ENCODE data around the gene SH3RF1. TPM values are rescaled to one million over a fixed set of nuclear protein-coding genes. Genes with fewer than 3 reads are reported as not detected.

Gene SH3RF1
- total RNA-seq, 1 experiment from 2014 or later = 15.3 TPM

DNA sequence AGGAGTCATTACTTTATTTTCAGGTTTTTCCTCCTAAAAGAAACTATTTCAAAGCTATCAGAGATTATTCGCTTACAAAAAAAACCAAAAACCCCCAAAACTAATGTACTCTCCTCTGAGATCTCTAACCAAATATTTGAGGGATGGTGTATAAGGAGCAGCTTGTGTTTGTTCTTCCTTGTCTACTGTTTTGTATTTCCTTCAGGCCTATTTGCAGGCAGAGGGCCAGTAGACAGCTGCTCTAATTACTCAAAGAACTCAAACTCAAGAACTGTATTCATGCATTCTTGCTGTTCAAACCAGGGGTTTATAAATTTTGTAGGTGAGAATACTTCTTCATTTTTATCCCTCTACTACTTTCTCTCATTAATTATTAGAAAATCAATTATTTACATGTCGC lies 51.3 kb downstream of the SH3RF1 start:
- no peak overlapping the region for H3K9ac ChIP-seq (ENCODE audit: extremely low read depth, insufficient read length, low read length)
- no peak overlapping the region for H3K56ac ChIP-seq (ENCODE audit: insufficient read length, low read depth, low read length)
- no peak overlapping the region for H2BK120ac ChIP-seq (ENCODE audit: low read depth, low read length, poor library complexity, severe bottlenecking)
- H2AK5ac ChIP-seq (ENCODE audit: insufficient read length, low read length) = no peak overlapping the region
- no peak overlapping the region for H3K23ac ChIP-seq (ENCODE audit: insufficient read length, low read depth, low read length)
- Mint-ChIP-seq H3K27me3 (ENCODE audit: low read depth) (no peaks in the 10 kb centered on the region), H3K27ac (no peak overlapping the region), H3K4me1 (0 out of 4 replicates have a peak, but pooled peaks cover 0 to 3% of the 10 kb centered on the region in 2 experiments), H3K9me3 (peaks cover 6 to 8% of the 10 kb centered on the region in 2 experiments), H3K4me3 (no peak overlapping the region), H3K36me3 (ENCODE audit: insufficient read depth in 1 of 3, low read depth in 3 of 3) (peaks cover 7 to 12% (median 8%) of the 10 kb centered on the region in 3 experiments; a peak in 6 of 7 replicates)
- no peak overlapping the region for H2BK15ac ChIP-seq (ENCODE audit: low read depth, low read length)
- H3K23me2 ChIP-seq (ENCODE audit: insufficient read length, low read depth, low read length, poor library complexity, severe bottlenecking) = no peaks in the 10 kb centered on the region
- H2BK20ac ChIP-seq (ENCODE audit: low read depth, low read length, poor library complexity, severe bottlenecking) = no peak overlapping the region
- no peak overlapping the region for H3K4me2 ChIP-seq (ENCODE audit: insufficient read depth, insufficient read length, low read length)
- no peak overlapping the region for H4K91ac ChIP-seq (ENCODE audit: insufficient read length, low read depth, low read length)
- TF ChIP-seq, protein P1, sequence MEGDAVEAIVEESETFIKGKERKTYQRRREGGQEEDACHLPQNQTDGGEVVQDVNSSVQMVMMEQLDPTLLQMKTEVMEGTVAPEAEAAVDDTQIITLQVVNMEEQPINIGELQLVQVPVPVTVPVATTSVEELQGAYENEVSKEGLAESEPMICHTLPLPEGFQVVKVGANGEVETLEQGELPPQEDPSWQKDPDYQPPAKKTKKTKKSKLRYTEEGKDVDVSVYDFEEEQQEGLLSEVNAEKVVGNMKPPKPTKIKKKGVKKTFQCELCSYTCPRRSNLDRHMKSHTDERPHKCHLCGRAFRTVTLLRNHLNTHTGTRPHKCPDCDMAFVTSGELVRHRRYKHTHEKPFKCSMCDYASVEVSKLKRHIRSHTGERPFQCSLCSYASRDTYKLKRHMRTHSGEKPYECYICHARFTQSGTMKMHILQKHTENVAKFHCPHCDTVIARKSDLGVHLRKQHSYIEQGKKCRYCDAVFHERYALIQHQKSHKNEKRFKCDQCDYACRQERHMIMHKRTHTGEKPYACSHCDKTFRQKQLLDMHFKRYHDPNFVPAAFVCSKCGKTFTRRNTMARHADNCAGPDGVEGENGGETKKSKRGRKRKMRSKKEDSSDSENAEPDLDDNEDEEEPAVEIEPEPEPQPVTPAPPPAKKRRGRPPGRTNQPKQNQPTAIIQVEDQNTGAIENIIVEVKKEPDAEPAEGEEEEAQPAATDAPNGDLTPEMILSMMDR (conservative IDR thresholded peaks at IDR 0.05) = no peak
- no peak overlapping the region for H3T11ph ChIP-seq (ENCODE audit: low read length)
- no peaks in the 10 kb centered on the region for H4K20me1 ChIP-seq (ENCODE audit: control insufficient read depth, insufficient read depth, insufficient read length)
- 100% methylated on average over 1 of the region's 2 CpGs for WGBS (ENCODE audit: extremely low coverage, insufficient read length, low lambda C conversion rate)
- no peak overlapping the region for H3K4ac ChIP-seq (ENCODE audit: low read depth, low read length)
- H3K79me2 ChIP-seq (ENCODE audit: insufficient read depth, low read length) = no peaks in the 10 kb centered on the region
- no peaks in the 10 kb centered on the region for H3K79me1 ChIP-seq (ENCODE audit: insufficient read depth, low read depth, low read length, poor library complexity, severe bottlenecking)
- H2BK5ac ChIP-seq (ENCODE audit: insufficient read length, low read length) = no peak overlapping the region
- H3K18ac ChIP-seq (ENCODE audit: insufficient read length, low read depth, low read length) = no peak overlapping the region
- H4K8ac ChIP-seq (replicated peaks; ENCODE audit: insufficient read length, low read depth, low read length) = no peak overlapping the region
- H3K27me3 ChIP-seq (ENCODE audit: insufficient read depth, low read length) = no peaks in the 10 kb centered on the region
- H2AFZ ChIP-seq (ENCODE audit: low read length) = no peak overlapping the region
- H3K27ac ChIP-seq (ENCODE audit: insufficient read length, low read depth, low read length) = no peak overlapping the region
- H3K9me3 ChIP-seq (ENCODE audit: control insufficient read depth, low read depth, low read length) = no peaks in the 10 kb centered on the region
- H4K5ac ChIP-seq (ENCODE audit: insufficient read length, low read depth, low read length) = no peak overlapping the region
- H3K14ac ChIP-seq (ENCODE audit: insufficient read depth, low read length) = no peak overlapping the region
- DNase-seq = no peak
- no peaks in the 10 kb centered on the region for H3K4me1 ChIP-seq (ENCODE audit: insufficient read depth, low read length)
- no peak overlapping the region for H2BK12ac ChIP-seq (ENCODE audit: insufficient read length, low read depth, low read length)

Data from H9 (cell line).